GM21367 (cell line): ENCODE measurements around the gene POU4F3.
"Not testable (repeated sequence)": the region's sequence is repeated elsewhere in the genome, so short reads cannot be mapped to it uniquely, and the experiment has no call there.

ENCODE experiments used
- ATAC-seq: cut with Tn5 transposase; IDR thresholded peaks from one replicate; pipeline ENCODE4 v1.9.1; 2021; ENCODE audit not compliant: unreplicated experiment

Gene POU4F3

GRCh38 chr5:146338774-146339714, at the start of gene POU4F3:
POU4F3 (plus strand) TSS chr5:146338839; CDS start chr5:146339113, 274 bp downstream.
- ATAC-seq, result no peak

GRCh38 chr5:146290318-146290717, 48.3 kb upstream of the POU4F3 start:
- ATAC-seq, result no peak

- peak; percentile 85 for ATAC-seq
Measured at GRCh38 chr5:146291421-146292074, 47.1 kb upstream of the POU4F3 start.

GRCh38 chr5:146296245-146296644, 42.4 kb upstream of the POU4F3 start:
- ATAC-seq, result no peak

GRCh38 chr5:146298920-146299319, 39.7 kb upstream of the POU4F3 start:
- not testable (repeated sequence) for ATAC-seq

GRCh38 chr5:146301626-146302025, 37.0 kb upstream of the POU4F3 start:
- ATAC-seq, result no peak

GRCh38 chr5:146302406-146302805, 36.2 kb upstream of the POU4F3 start:
- ATAC-seq, result no peak

- ATAC-seq, result no peak
Measured at GRCh38 chr5:146306838-146307237, 31.8 kb upstream of the POU4F3 start.

GRCh38 chr5:146307796-146308195, 30.8 kb upstream of the POU4F3 start:
- no peak for ATAC-seq

- no peak for ATAC-seq
Measured at GRCh38 chr5:146310540-146310939, 28.1 kb upstream of the POU4F3 start.

GRCh38 chr5:146311278-146311677, 27.4 kb upstream of the POU4F3 start:
- ATAC-seq, result no peak

- ATAC-seq, result no peak
Measured at GRCh38 chr5:146313027-146313426, 25.6 kb upstream of the POU4F3 start.

- no peak for ATAC-seq
Measured at GRCh38 chr5:146321571-146321970, 17.1 kb upstream of the POU4F3 start.

GRCh38 chr5:146327257-146327870, 11.3 kb upstream of the POU4F3 start:
- no peak for ATAC-seq

GRCh38 chr5:146327989-146328388, 10.7 kb upstream of the POU4F3 start:
- ATAC-seq, result no peak

- ATAC-seq, result no peak
Measured at GRCh38 chr5:146329697-146330096, 8.9 kb upstream of the POU4F3 start.

- no peak for ATAC-seq
Measured at GRCh38 chr5:146331423-146331822, 7.2 kb upstream of the POU4F3 start.

- no peak for ATAC-seq
Measured at GRCh38 chr5:146334074-146334533, 4.5 kb upstream of the POU4F3 start.

- no peak for ATAC-seq
Measured at GRCh38 chr5:146336197-146336596, 2.4 kb upstream of the POU4F3 start.

- ATAC-seq, result no peak
Measured at GRCh38 chr5:146337264-146337904, 1.3 kb upstream of the POU4F3 start.

GRCh38 chr5:146337928-146338327, 711 bp upstream of the POU4F3 start:
- ATAC-seq, result no peak
